ENCODE measurements around the gene ASTN2.
A peak's percentile ranks its signal among the peaks of the same experiment; 100 is the strongest.

ASTN2 gene

GRCh38 chr9:117178596-117179375 lies 236.1 kb downstream of the ASTN2 start:
- no peak for DNase-seq (ENCODE audit: low spot score)
- in situ Hi-C loops (cut with MboI; ENCODE audit: low pct_unique_long_range_greater_than_20kb, low sequenced_read_pairs, unreplicated experiment), result no loop called here
- TF ChIP-seq CTCF (IDR thresholded peaks at IDR 0.05; ENCODE audit: extremely low read depth, insufficient read depth, missing control alignments), result no peak

- TF ChIP-seq CTCF (IDR thresholded peaks at IDR 0.05; ENCODE audit: extremely low read depth, insufficient read depth, missing control alignments), result no peak
- in situ Hi-C loops (cut with MboI; ENCODE audit: low pct_unique_long_range_greater_than_20kb, low sequenced_read_pairs, unreplicated experiment), result no loop called here
- no peak for DNase-seq (ENCODE audit: low spot score)
Observed at GRCh38 chr9:117170567-117170966, 244.3 kb downstream of the ASTN2 start.

- no peak for TF ChIP-seq CTCF (IDR thresholded peaks at IDR 0.05; ENCODE audit: extremely low read depth, insufficient read depth, missing control alignments)
- DNase-seq (ENCODE audit: low spot score), result no peak
- in situ Hi-C loops (cut with MboI; ENCODE audit: low pct_unique_long_range_greater_than_20kb, low sequenced_read_pairs, unreplicated experiment), result no loop called here
Observed at GRCh38 chr9:117169089-117169621, 245.7 kb downstream of the ASTN2 start.

- DNase-seq (ENCODE audit: low spot score), result no peak
- in situ Hi-C loops (cut with MboI; ENCODE audit: low pct_unique_long_range_greater_than_20kb, low sequenced_read_pairs, unreplicated experiment), result no loop called here
- no peak for TF ChIP-seq CTCF (IDR thresholded peaks at IDR 0.05; ENCODE audit: extremely low read depth, insufficient read depth, missing control alignments)
Observed at GRCh38 chr9:117164512-117164911, 250.3 kb downstream of the ASTN2 start.

GRCh38 chr9:117160254-117160653 lies 254.6 kb downstream of the ASTN2 start:
- TF ChIP-seq CTCF (IDR thresholded peaks at IDR 0.05; ENCODE audit: extremely low read depth, insufficient read depth, missing control alignments), result peak; percentile 14
- no peak for DNase-seq (ENCODE audit: low spot score)
- in situ Hi-C loops (cut with MboI; ENCODE audit: low pct_unique_long_range_greater_than_20kb, low sequenced_read_pairs, unreplicated experiment), result no loop called here

- DNase-seq (ENCODE audit: low spot score), result no peak
- TF ChIP-seq CTCF (IDR thresholded peaks at IDR 0.05; ENCODE audit: extremely low read depth, insufficient read depth, missing control alignments), result no peak
- in situ Hi-C loops (cut with MboI; ENCODE audit: low pct_unique_long_range_greater_than_20kb, low sequenced_read_pairs, unreplicated experiment), result no loop called here
Observed at GRCh38 chr9:117156771-117157535, 257.9 kb downstream of the ASTN2 start.

Measured in GM13977 (cell line).